HG03432 (cell line): ENCODE data around the gene ITIH3.
"Not testable (repeated sequence)": the region's sequence is repeated elsewhere in the genome, so short reads cannot be mapped to it uniquely, and the experiment has no call there.

Source experiments
- ATAC-seq: cut with Tn5 transposase; IDR thresholded peaks from one replicate; pipeline ENCODE4 v1.9.1; 2021; ENCODE audit warnings: mild to moderate bottlenecking, moderate library complexity; ENCODE audit not compliant: unreplicated experiment

ITIH3 gene, protein sequence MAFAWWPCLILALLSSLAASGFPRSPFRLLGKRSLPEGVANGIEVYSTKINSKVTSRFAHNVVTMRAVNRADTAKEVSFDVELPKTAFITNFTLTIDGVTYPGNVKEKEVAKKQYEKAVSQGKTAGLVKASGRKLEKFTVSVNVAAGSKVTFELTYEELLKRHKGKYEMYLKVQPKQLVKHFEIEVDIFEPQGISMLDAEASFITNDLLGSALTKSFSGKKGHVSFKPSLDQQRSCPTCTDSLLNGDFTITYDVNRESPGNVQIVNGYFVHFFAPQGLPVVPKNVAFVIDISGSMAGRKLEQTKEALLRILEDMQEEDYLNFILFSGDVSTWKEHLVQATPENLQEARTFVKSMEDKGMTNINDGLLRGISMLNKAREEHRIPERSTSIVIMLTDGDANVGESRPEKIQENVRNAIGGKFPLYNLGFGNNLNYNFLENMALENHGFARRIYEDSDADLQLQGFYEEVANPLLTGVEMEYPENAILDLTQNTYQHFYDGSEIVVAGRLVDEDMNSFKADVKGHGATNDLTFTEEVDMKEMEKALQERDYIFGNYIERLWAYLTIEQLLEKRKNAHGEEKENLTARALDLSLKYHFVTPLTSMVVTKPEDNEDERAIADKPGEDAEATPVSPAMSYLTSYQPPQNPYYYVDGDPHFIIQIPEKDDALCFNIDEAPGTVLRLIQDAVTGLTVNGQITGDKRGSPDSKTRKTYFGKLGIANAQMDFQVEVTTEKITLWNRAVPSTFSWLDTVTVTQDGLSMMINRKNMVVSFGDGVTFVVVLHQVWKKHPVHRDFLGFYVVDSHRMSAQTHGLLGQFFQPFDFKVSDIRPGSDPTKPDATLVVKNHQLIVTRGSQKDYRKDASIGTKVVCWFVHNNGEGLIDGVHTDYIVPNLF

DNA sequence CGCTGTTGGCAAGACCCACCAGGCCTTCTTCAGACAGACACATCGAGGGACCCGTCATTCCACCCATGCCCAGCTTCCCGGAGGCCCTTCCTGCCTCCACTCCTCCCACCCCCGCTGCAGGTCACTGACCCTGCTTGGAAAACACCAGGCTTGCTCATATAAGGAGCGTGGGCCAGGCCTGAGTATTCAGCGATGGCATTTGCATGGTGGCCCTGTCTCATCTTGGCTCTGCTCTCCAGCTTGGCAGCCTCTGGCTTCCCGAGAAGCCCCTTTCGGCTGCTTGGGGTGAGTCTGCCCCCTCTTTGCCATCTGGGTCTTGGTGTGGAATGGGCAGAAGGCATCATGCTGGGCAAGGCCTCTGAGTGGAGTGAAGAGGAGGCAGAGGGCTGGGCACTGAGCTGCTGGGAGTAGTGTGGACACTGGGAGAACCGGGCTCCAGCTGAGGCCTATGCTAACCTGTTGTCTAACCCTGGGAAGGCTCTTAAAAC lies at the start of gene ITIH3:
Gene ITIH3, plus strand, starts transcription at position 185 of the 488 bp plus-strand sequence. Its CDS starts 8 bp downstream, at position 193.
- ATAC-seq = no peak

DNA sequence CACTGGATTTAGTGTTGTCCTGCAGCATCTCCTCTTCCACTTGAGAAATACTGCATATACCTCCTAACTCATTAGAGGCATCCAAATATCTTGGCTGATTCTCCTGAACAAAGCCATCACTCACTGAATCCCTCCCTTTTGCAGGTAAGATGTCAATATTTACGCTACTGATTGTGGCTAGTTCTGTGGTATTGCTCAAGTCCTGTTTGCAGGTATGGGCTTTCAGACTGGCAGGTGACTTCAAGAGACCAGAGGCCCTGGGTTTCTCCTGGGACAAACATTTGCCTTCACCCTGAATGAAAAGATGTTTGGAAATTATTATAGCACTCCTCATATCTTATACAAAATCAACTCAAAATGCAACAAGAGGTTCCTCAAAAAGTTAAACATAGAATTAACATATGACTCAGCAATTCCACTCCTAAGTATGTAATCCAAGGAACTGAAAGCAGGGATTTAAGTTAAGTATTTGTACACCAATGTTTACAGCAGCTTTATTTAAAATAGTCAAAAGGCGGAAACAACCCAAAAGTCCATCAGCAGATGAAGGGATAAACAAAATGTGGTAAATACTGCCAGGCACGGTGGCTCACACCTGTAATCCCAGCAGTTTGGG lies 42.4 kb upstream of the ITIH3 start:
- no peak for ATAC-seq

DNA sequence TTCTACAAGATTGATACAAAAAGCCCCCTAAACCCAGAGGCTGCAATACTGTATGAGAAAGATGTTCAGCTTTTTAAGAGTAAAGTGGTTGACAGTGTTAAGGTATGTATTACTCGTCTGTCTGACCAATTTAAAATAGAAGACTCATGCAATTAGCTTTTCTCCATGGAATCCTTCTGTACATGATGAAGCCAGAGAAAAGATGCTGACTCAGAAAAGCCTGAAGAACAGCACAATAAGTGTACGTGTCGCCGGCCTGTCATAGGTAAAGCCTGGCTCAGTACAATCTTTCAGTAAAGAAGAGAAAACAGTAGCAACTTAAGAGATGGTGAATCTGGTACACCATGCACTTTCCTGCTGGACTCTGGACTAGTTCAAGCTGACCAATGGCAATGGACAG lies 40.2 kb upstream of the ITIH3 start:
- ATAC-seq = no peak

DNA sequence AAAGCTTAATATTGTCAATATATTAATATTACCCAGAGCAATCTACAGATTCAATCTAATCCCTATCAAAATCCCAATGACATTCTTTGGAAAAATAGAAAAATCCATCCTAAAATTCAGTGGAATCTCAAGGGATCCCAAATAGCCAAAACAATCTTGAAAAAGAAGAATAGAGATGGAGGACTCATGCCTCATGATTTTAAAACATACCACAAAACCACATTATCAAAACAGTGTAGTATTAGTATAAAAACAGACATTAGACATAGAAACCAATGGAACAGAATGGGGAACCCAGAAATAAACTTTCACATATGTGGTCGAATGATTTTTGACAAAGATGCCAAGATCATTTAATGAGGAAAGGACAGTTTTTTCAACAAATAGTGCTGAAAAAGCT lies 38.5 kb upstream of the ITIH3 start:
- ATAC-seq = no peak

DNA sequence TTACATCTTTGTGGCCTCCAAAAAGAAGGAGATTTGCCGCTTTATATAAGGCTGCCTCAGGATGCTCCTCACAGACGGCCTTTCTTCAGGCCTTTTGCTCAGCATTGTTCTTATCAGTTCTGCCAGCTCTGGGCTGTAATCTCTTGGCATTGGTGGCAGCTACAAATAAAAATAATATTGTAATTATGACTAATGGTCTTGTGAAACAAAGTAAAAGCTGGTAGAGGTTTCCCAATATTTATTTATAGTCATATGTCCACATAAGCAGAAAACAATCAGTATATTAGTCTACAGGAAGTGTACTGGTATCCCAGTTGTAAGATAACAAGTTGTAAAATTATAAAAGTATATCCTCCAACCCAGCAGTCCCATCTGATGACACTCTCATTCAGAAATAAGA lies 31.1 kb upstream of the ITIH3 start:
- ATAC-seq = no peak

DNA sequence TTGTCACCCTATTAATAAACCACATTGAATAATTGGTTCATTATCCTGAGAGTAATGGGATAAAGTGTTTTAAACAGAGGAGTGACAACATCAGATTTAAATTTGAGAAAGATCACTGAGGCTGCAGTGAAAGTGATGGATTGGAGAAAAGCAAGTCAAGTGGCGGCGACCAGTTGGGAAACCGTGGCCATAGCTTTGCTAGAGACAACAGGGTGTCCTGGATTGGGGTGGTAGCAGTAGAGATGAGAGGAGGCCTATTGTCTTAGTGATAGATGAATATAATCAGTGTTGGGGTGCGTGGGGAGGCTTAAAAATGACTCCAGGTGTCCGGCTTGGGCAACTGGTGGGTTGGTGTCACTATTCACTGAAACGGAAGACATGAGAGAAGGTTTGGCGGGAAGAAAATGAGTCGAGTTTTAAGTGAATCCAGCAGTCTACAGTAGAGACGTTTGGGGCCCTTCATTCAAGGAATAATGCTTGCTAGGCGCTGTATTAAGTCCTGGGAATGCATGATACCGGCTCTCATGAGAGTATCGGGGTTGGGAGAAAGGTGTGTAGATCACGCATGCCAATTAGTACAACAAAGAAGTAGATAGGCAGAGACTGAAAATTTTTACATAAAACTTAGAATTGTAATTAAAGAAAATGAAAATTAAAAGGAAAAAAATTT lies 24.7 kb upstream of the ITIH3 start:
- no peak for ATAC-seq

DNA sequence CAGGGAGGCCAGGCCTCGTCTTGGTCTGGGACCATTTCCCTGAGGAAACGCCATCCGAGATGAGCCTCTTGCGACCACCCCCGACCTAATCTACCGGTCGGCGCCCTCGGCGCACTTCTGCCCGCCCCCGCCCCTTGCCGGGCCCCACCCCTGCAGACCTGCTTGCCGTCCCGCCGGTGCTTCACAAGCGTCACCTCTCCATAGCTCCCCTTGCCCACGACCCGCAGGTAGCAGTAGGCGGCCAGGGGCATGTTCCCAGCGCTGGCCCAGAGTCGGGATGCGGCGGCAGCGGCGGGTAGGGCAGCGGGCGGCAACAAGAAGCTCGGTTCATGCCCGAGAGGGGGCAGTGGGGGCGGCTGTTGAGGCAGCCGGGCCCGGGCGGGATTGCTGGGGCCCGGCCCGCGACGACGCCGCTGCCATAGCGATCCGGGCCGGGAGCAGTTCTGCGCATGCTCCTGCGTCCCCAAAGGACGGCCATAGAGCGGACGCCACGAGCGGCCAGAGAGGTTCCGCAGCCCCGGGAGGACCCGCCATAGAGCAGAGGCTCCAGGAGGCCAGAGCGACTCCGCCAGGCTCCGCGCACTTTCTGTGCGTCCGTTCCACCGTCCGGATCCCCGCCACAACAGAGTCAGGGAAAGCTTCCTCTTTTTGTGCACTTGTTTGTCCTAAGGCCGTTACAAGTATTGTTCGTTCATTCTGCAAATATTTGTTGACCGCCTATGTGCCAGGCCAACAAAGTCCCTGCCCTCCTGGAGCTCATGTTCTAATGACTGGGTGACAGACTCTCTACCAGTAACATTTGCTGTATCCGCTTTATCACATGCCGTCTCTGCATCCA lies 23.9 kb upstream of the ITIH3 start, which contains the start of gene NEK4:
Gene NEK4, minus strand, starts transcription at position 445 of the 838 bp plus-strand sequence. Its CDS starts 194 bp downstream, at position 251.
- peak; percentile 96 for ATAC-seq

DNA sequence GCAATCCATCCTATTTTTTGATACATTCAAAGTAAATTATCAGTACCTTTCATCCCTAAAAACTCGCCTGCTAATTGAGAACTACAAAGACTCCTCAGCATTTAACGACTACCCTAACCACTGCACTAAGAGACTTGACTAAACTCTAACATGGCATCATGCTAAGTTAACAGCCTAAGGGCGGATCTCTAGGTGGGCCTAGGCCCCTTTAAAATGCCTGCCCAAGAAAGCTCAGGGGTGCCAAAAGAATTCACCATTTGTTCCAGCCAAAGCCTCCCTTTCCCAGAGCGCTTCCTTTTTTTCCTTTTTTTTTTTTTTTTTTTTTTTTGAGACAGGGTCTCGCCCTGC lies 23.3 kb upstream of the ITIH3 start:
- peak; percentile 7 for ATAC-seq

DNA sequence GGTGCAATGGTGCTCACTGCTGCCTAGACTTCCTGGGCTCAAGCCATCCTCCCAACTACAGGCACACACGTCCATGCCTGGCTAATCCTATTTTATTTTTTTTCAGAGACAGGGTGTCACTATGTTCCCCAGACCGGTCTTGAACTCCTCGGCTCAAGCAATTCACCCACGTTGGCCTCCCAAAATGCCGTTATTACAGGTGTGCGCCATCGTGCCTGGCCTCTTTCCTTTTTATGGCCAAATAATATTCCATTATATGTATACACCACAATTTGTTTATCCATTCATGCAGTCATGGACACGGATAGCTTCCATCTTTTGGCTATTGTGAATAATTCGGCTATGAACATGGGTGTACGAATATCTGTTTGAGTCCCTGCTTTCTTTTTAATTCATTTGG lies 22.9 kb upstream of the ITIH3 start:
- no peak for ATAC-seq

DNA sequence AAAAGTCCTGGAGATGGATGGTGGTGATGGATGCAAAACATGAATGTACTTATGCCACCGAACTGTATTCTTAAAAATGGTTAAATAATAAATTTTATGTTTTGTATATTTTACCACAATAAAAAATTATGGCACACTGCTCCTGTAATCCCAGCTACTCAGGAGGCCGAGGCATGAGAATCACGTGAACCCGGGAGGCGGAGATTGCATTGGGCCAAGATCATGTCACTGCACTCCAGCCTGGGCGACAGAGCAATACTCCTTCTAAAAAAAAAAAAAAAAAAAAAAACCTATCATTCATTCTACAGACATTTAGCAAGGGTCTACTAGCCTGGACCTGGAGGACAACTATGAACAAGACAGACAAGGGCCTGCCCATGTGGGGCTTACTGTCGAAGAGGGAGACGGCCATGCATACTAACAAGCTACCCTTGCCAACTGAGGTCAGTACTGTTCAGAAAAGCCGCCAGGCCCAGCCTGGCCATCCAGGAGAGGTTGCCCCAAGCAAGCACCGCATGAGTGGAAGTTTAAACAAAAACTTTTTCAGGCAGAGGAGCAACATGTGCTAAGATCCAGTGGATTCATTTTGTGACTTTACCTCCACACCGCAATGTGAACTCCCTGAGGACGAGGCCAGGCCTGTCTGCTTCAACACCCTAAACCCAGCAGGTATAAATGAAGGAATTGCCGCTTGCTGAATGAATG lies 21.1 kb upstream of the ITIH3 start:
- no peak for ATAC-seq

DNA sequence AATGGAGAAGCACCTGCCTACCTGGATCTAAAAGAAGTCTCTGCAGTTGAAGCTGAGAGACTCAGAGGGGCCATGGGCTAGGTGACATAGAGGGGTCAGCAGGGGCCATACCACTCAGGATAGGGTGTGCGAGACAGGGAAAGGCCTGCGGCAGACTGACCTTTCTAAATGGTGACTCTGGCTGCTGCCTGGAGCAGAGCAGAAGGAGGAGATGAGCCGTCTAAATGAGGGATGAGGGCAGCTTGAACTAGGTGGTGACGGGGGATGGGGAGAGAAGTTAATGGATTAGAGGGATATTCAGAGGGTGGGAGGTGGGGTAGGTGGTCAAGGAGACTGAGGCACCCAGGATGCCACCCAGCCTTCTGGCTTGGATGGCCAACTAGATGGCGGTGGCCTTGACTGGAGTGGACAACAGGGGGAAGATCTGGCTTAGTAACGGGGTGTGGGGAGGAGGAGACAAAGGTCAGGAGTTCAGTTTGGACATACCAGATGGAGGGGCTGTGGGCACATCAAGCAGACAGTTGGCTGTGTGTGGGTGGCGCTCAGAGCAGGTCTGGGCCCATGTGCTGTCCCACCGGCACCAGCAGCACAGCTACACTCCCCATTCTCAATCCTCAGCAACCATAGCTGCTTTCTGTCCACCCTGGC lies 20.4 kb upstream of the ITIH3 start:
- no peak for ATAC-seq

DNA sequence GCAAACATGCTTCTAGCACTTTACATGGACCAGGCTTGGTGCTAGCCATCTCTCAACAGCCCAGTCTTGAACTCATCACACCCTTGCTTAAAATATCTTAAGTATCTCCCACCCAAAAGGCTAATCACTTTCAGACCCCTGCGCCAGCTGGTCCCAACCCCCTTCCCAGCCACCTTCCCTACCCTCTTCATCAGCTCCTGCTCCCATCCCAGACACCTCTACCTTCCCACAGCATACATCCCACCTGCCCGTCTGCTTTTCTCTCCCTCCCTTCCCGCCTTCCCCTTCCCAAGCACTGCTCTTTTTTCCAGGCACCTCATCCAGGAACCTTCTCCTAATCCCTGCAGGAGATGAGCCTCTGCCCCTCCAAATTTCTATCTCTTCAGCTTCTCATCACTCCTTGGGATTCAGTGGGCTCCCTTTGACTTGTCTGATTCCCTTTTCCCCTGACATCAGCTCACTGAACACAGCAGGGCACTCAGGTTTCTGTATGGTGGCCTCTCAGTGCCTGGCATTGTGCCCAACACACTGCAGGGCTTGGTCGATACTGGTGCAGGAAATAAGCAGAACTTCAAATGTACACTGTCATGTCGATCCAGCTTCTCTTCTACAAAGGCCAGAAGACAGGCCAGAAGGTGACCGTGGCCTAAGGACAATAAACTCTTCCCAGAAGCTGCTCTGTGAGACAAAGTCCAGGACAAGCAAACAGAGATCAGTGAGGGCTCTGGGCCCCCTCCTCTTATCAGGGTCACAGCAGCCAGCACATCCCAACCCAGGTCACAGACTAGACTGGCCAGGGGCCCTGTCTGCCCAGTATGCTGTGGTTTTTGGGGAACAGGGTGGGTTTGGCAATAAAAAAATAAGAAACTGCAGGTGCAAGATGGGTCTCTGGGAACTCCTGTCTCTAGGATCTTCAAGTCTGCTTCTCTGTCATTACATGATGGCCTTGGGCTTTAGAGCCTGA lies 19.4 kb upstream of the ITIH3 start:
- no peak for ATAC-seq

DNA sequence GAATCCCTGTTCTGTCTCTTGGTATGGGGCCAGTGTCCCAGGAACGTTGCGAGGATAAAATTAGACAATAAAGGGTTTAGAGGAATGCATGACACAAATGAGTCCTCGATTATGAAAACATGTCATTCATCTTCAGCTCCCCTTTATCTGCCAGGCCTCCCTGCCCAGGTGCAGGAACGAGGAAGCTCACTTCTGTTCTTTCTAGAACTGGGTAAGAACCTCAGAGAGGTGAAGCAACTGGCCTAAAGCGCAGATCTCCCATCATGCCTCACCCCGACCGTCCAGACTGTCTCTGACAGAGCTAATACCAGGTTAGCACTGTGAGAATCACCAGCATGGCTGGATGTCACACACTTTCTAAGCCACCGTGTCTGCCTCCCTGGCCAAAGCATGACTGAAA lies 18.7 kb upstream of the ITIH3 start:
- no peak for ATAC-seq

DNA sequence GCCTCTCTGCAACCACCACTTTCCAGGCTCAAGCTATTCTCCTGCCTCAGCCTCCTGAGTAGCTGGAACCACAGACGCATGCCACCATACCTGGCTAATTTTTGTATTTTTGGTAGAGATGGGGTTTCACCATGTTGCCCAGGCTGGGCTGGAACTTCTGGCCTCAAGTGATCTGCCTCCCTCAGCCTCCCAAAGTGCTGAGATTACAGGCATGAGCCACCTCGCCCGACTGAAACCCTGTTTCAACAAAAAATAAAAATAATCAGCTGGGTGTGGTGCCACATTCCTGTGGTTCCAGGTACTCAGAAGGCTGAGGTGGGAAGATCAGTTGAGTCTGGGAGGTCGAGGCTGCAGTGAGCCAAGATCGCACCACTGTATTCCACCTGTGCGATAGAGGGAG lies 18.1 kb upstream of the ITIH3 start:
- ATAC-seq = not testable (repeated sequence)

DNA sequence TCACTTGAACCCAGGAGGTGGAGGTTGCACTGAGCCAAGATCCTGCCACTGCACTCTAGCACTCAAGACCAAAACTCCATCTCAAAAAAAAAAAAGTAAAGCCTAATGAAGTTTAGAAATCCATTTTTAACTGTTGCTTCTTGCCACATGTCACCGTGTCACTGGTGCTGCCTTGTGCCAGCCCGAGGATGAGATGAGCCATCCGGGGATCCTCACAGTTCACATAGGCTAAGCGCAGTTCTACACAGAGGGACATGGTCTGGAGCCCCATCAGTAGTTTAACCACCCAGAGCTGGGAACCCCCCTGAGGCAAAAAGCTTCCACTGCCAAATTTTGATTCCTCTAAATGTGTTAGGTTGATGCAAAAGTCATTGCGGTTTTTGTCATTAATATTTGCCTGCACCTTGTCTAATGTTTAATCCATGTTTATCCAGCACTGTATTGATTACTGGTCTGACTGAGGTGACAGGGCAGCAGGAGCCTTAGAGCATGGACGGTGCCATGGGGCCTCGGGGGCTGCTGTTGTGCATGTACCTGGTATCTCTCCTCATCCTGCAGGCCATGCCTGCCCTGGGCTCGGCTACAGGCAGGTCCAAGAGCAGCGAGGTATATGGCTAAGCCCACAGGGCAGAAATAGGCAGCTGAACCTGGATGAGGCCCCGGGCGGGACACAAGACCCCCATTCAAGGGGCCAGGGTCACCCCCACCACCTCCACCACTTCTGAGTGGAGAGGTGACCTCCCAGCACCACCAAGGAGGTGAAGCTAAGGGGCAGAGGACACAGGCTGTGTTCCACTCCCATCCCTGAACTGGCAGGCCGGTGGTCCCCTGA lies 17.3 kb upstream of the ITIH3 start, which contains the start of gene ITIH1:
Gene ITIH1, plus strand, starts transcription at position 473 of the 832 bp plus-strand sequence. Its CDS starts 17 bp downstream, at position 490.
- ATAC-seq = no peak

DNA sequence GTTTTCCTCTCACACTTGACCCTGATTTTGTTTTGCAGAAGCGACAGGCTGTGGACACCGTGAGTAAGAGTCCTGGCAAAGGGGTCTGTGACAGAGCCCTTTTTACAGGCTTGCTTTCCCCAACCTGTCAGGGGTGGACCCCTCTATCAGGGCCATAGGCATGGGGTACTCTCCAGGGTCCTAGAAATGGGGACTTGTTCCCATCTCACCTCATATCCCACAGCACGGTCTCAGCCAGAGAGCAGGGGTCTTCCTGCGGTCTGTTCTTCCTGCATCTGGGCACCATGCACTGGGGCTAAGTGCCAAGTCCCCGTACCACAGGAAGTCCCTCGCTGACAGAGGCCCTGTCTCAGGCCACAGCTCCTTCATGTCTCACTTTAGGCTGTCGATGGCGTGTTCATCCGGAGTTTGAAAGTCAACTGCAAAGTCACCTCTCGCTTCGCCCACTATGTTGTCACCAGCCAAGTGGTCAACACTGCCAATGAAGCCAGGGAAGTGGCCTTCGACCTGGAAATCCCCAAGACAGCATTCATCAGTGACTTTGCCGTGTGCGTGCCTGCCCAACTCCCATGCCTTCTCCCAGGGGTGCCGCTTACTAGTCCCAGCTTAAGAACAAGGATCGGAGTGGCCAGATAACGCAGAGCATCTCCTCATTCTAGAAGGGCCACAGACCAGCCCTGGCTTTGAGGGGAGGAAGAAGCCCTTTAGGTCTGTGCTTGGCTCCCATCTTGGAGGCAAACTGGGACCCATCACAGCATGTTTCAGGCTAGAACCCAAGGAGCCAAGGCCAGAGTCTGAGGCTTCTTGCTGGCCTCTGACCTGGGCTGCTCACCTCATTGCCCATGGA lies 16.4 kb upstream of the ITIH3 start:
- ATAC-seq = no peak
